Spleen (tissue), 11 donors: Measurements from ENCODE around the gene PIP5K1A. TPM values are rescaled to one million over a fixed set of nuclear protein-coding genes. Genes with fewer than 3 reads are reported as not detected.

ENCODE experiments used
- DNase-seq: peaks from one replicate; pipeline ENCODE4 v3.0.0-alpha.2; 2020
- H3K27ac ChIP-seq, 8 donors: fragments of 200-600 bp; sonication (generic) in 7 of 8; 1 replicate in 4 of 8; 2 replicates in 4 of 8; pipeline versions ENCODE4 v1.5.0 to v1.8.0; 2016 to 2021; ENCODE audit warnings: inconsistent platforms in 4 of 8, mild to moderate bottlenecking in 4 of 8, moderate library complexity in 1 of 8
- H3K27me3 ChIP-seq, 7 donors: fragments of 200-600 bp; sonication (generic) in 6 of 7; replicated peaks in 1 of 7; 1 replicate in 4 of 7; 2 replicates in 3 of 7; pipeline versions ENCODE4 v1.5.0 to v1.8.0; 2016 to 2021; ENCODE audit warnings: inconsistent platforms in 3 of 7, mild to moderate bottlenecking in 1 of 7
- H3K36me3 ChIP-seq, 6 donors: fragments of 200-600 bp; sonication (generic) in 5 of 6; 1 replicate in 4 of 6; 2 replicates in 2 of 6; pipeline versions ENCODE4 v1.5.0 to v1.8.0; 2016 to 2021; ENCODE audit warnings: inconsistent platforms in 2 of 6
- H3K4me1 ChIP-seq, 6 donors: fragments of 200-600 bp; sonication (generic) in 5 of 6; 1 replicate in 3 of 6; 2 replicates in 3 of 6; pipeline versions ENCODE4 v1.5.0 to v1.8.0; 2016 to 2021; ENCODE audit warnings: inconsistent platforms in 3 of 6
- H3K4me3 ChIP-seq, 8 donors: fragments of 200-600 bp; sonication (generic) in 7 of 8; 1 replicate in 4 of 8; 2 replicates in 4 of 8; pipeline versions ENCODE4 v1.5.0 to v1.8.0; 2016 to 2021; ENCODE audit warnings: inconsistent platforms in 4 of 8, mild to moderate bottlenecking in 4 of 8, moderate library complexity in 2 of 8
- H3K9me3 ChIP-seq, 8 donors: fragments of 200-600 bp; sonication (generic) in 7 of 8; 1 replicate in 4 of 8; 2 replicates in 4 of 8; pipeline versions ENCODE4 v1.5.0 to v1.8.0; 2016 to 2021; ENCODE audit warnings: inconsistent platforms in 4 of 8
- CTCF ChIP-seq, 11 experiments: fragments of 200-600 bp in 7 of 11; fragments of 450-650 bp in 4 of 11; sonication (generic) in 4 of 11; IDR thresholded peaks in 8 of 11; conservative IDR thresholded peaks in 3 of 11; 1 replicate in 7 of 11; 2 replicates in 4 of 11; pipeline versions ENCODE4 v1.4.0 to v1.8.0; 2016 to 2021; ENCODE audit warnings: antibody characterized with exemption in 11 of 11, inconsistent platforms in 4 of 11, mild to moderate bottlenecking in 1 of 11
- POLR2A ChIP-seq, 3 donors: fragments of 450-650 bp; IDR thresholded peaks; one replicate each; pipeline ENCODE4 v1.5.1; 2017; ENCODE audit warnings: antibody characterized with exemption in 3 of 3, mild to moderate bottlenecking in 1 of 3
- POLR2AphosphoS5 ChIP-seq, 3 donors: sonication (generic); formaldehyde crosslinking; IDR thresholded peaks; one replicate each; pipeline ENCODE4 v1.5.1; 2017; ENCODE audit warnings: antibody characterized with exemption in 3 of 3
- WGBS, 5 donors: extraction: QIAGEN DNeasy Blood & Tissue Kit in 3 of 5; methylation state at CpG; one replicate each; pipeline versions ENCODE4 v1.1.5 to v1.1.7; 2013 to 2018; 5-methylcytosine and 5-hydroxymethylcytosine counted together
- intact Hi-C: fragments of 100-400 bp; cut with DNase I; formaldehyde crosslinking; loops from one replicate; pipeline ENCODE4 v1.15.0; 2023; ENCODE audit warnings: low total_unique reads
- polyA plus RNA-seq, 3 donors: library from polyadenylated mRNA; stranded (reverse); fragments of 200-250 nt; gene quantifications; one replicate each; pipeline ENCODE4 v1.2.1, GENCODE V29; 2013
- total RNA-seq, 7 donors: library from RNA; depleted of rRNA in 3 of 7; stranded (reverse); fragments of >200 nt in 3 of 7; fragmentation: NEBNext Ultra II Directional in 4 of 7; extraction: Animal tissue kit (Norgen Biotek cat#: 25700) in 4 of 7; gene quantifications; one replicate each; pipeline versions ENCODE4 v1.1.0 to v1.2.1, GENCODE V29; 2016 to 2021
- donor health status: healthy with polysubstance abuse.
- donor health status: DM: no; HTN: no; CAD: no; lungs with moderate emphysema.
- donor health status: DM: no; HTN: no; CAD: no.
- donor health status: Bipolar disorder and iron deficiency.
- donor health status: healthy.
- donor health status: DM: no; HTN: no; CAD: no.
- donor health status: DM: yes; HTN: yes; CAD: no.

PIP5K1A gene
- total and polyA plus RNA-seq, 10 donors, result 12.8 to 83.6 (median 53.8) TPM

- Histone ChIP-seq H3K4me3 (peak overlapping the region in 4 of 8 donors; percentile 87 to 98 (median 94)), H3K27ac (peak overlapping the region; percentile 95 to 99 (median 98)), H3K36me3 (peaks cover 2 to 46% (median 38%) of the 10 kb centered on the region in 6 donors), H3K27me3 (no peaks in the 10 kb centered on the region), H3K4me1 (peaks cover 13 to 67% (median 35%) of the 10 kb centered on the region in 6 donors), H3K9me3 (no peaks in the 10 kb centered on the region)
- intact Hi-C loops, result loop anchor here (10.0 kb wide), 1 partner anchor 61 kb away; the partner anchor contains the start of gene RFX5
- 66 to 93% (median 75%) methylated on average over 2 of the region's 2 CpGs for WGBS, 5 donors
- no peak for DNase-seq
- TF ChIP-seq POLR2AphosphoS5 (IDR thresholded peaks at IDR 0.05), result no peak
- TF ChIP-seq POLR2A (IDR thresholded peaks at IDR 0.05), result no peak
- no peak for TF ChIP-seq CTCF (IDR thresholded peaks at IDR 0.05 in 8 of 11, conservative IDR thresholded peaks at IDR 0.05 in 3 of 11)
These were observed 85.7 kb downstream of the PIP5K1A start for GRCh38 chr1:151284013-151284577.

- no peak for DNase-seq
- H3K9me3 ChIP-seq, result no peaks in the 10 kb centered on the region
- no peak for TF ChIP-seq CTCF (IDR thresholded peaks at IDR 0.05 in 8 of 11, conservative IDR thresholded peaks at IDR 0.05 in 3 of 11)
- TF ChIP-seq POLR2AphosphoS5 (IDR thresholded peaks at IDR 0.05), result peak in 2 of 3 donors; percentile 14 to 36
- no peak overlapping the region for H3K4me3 ChIP-seq
- WGBS, 5 donors, result 84 to 94% (median 87%) methylated on average over 10 of the region's 10 CpGs
- H3K4me1 ChIP-seq, result peaks cover 10 to 67% (median 33%) of the 10 kb centered on the region in 6 donors
- H3K36me3 ChIP-seq, result peaks cover 2 to 73% (median 65%) of the 10 kb centered on the region in 6 donors
- H3K27ac ChIP-seq, result peak overlapping the region in 2 of 8 donors; percentile 4 to 13
- no peaks in the 10 kb centered on the region for H3K27me3 ChIP-seq
- intact Hi-C loops, result loop anchor here (10.0 kb wide), 1 partner anchor 58 kb away; the partner anchor contains the start of gene RFX5
These were observed 88.4 kb downstream of the PIP5K1A start for GRCh38 chr1:151286619-151287340.

GRCh38 chr1:151287341-151287699, 89.0 kb downstream of the PIP5K1A start:
- WGBS, 5 donors, result 86 to 93% (median 91%) methylated on average over 7 of the region's 7 CpGs
- Histone ChIP-seq H3K4me1 (peaks cover 10 to 67% (median 31%) of the 10 kb centered on the region in 6 donors), H3K9me3 (no peaks in the 10 kb centered on the region), H3K36me3 (peaks cover 2 to 78% (median 71%) of the 10 kb centered on the region in 6 donors), H3K27me3 (no peaks in the 10 kb centered on the region), H3K4me3 (no peak overlapping the region), H3K27ac (no peak overlapping the region)
- no peak for DNase-seq
- peak in 2 of 3 donors; percentile 14 to 26 for TF ChIP-seq POLR2AphosphoS5 (IDR thresholded peaks at IDR 0.05)
- TF ChIP-seq POLR2A (IDR thresholded peaks at IDR 0.05), result no peak
- intact Hi-C loops, result loop anchor here (10.0 kb wide), 1 partner anchor 57 kb away; the partner anchor contains the start of gene RFX5

GRCh38 chr1:151287767-151288500, 89.6 kb downstream of the PIP5K1A start:
- peaks cover 10 to 69% (median 30%) of the 10 kb centered on the region in 6 donors for H3K4me1 ChIP-seq
- H3K27me3 ChIP-seq, result no peaks in the 10 kb centered on the region
- H3K27ac ChIP-seq, result no peak overlapping the region
- intact Hi-C loops, result loop anchor here (10.0 kb wide), 1 partner anchor 57 kb away; the partner anchor contains the start of gene RFX5
- no peak overlapping the region for H3K4me3 ChIP-seq
- no peak for TF ChIP-seq CTCF (IDR thresholded peaks at IDR 0.05 in 8 of 11, conservative IDR thresholded peaks at IDR 0.05 in 3 of 11)
- peak; percentile 40 to 76 (median 42) for TF ChIP-seq POLR2AphosphoS5 (IDR thresholded peaks at IDR 0.05)
- peak; percentile 77 for DNase-seq
- H3K9me3 ChIP-seq, result no peaks in the 10 kb centered on the region
- peaks cover 2 to 85% (median 77%) of the 10 kb centered on the region in 6 donors for H3K36me3 ChIP-seq
- WGBS, 5 donors, result 93 to 98% (median 95%) methylated on average over 21 to 22 of the region's 22 CpGs
